GM18505 (cell line): Measurements from ENCODE around the gene OR10D3.
"Not testable (repeated sequence)": the region's sequence is repeated elsewhere in the genome, so short reads cannot be mapped to it uniquely, and the experiment has no call there.

Experiments used
- ATAC-seq: cut with Tn5 transposase; IDR thresholded peaks from one replicate; pipeline ENCODE4 v1.9.1; 2021; ENCODE audit not compliant: unreplicated experiment
- POLR2A ChIP-seq: IDR thresholded peaks from 4 replicates; pipeline ENCODE4 v1.6.1; 2011; ENCODE audit warnings: borderline replicate concordance; ENCODE audit not compliant: insufficient read depth, insufficient read length; ENCODE audit errors: extremely low read depth

The OR10D3 gene, protein sequence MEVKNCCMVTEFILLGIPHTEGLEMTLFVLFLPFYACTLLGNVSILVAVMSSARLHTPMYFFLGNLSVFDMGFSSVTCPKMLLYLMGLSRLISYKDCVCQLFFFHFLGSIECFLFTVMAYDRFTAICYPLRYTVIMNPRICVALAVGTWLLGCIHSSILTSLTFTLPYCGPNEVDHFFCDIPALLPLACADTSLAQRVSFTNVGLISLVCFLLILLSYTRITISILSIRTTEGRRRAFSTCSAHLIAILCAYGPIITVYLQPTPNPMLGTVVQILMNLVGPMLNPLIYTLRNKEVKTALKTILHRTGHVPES

DNA sequence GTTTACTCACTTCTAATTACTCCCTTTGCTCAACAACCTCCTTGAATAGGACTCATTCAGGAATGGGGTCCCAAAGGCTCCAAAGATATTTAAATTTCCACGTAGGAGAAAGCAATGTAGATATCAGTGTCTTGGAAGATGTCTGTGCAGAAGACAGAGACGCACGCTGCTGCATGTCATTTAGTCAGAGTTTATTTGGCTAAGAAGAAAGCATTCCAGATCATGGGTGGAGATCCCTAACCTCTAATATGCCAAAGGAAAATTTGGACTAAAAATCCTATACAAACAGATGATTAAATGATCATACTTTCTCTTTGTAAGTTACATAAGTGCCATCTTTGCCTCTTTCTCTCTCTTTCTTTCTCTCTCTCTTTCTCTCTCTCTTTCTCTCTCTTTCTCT, at the start of gene OR10D3:
TSS of gene OR10D3 (plus strand) at position 278 of the 400 bp plus-strand sequence. CDS start 1,925 bp downstream, outside the sequence.
- TF ChIP-seq POLR2A = no peak
- no peak for ATAC-seq

DNA sequence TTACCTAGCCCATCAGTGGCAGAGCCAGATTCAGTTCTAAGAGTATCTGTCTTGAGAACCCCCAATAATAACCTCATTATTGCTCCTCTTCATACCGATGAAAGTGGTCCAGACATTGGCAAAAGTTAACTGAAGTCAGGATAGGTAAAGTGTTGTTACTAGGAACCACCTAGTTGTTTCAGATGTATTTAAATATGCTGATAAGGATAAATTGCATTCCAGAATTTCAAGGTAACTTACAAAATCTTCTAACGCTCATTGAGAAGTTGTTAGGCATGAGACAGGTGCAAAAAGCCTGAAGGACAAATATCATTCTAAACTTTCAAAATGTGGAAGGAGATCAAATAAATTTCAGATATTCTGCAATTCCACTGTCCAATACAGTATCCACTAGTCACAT, 40.1 kb upstream of the OR10D3 start:
- ATAC-seq = no peak
- no peak for TF ChIP-seq POLR2A

DNA sequence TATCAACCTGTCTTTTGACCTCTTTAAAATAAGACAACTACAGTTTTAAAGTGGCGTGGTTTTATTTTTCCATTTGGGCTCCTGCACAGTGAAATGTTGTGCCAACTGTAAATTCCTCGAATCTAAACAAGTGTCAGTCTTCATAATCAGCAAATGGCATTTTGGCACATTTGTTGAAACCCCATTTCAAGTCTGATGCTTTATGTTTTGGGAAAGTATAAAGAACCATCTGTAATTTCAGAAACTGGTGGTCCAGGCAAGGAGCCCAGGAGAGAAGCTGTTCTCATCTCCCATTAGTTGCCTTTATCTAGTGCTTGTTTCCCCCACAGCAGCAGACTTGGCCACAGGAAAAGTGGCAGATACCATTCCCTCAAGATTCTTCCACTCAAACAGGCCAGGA, 35.2 kb upstream of the OR10D3 start:
- no peak for TF ChIP-seq POLR2A
- no peak for ATAC-seq

DNA sequence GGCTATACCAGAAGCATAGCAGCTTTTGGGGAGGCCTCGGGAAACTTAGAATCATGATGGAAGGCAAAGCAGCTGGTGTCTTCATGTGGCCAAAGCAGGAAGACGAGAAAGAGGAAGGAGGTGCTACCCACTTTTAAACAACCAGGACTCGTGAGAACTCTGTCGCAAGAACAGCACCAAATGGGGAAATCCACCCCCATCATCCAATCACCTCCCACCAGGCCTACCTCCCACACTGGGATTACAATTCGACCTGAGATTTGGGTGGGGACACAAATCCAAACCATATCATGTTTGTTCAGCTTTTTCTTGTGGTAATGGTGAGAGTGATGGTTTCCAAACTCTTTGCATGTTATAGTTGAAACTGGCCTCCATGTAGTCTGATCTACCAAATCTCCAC, 32.5 kb upstream of the OR10D3 start:
- no peak for TF ChIP-seq POLR2A
- ATAC-seq = no peak

DNA sequence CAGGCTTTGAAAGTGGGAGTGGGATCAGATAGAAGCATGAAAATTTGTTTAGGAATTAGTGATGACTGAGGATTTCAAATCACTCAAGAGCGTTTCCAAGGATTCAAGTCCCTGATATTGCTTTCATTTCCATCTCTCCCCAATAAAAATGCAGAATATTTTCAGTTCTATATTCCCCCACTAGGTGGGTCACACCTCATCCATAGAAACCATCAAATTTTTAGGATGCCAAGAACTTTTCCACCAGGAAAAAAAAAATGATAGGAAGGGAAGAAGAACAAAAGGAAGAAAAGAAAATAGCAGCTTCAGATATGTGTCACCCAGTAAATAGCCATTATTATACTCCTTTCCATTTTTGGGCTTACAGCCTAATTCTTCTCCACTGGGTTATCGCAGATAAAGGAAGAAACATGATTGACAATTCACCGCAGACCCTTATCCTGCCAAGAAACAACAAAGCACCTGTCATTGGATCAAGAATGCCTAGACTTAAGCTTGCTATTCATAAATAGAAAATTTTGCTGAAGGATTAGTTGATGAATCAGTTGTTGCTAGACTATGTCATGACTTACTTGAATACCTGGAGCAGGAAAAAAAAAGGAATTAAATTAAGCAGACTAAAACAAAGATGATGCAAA, 30.3 kb upstream of the OR10D3 start:
- no peak for TF ChIP-seq POLR2A
- ATAC-seq = no peak

DNA sequence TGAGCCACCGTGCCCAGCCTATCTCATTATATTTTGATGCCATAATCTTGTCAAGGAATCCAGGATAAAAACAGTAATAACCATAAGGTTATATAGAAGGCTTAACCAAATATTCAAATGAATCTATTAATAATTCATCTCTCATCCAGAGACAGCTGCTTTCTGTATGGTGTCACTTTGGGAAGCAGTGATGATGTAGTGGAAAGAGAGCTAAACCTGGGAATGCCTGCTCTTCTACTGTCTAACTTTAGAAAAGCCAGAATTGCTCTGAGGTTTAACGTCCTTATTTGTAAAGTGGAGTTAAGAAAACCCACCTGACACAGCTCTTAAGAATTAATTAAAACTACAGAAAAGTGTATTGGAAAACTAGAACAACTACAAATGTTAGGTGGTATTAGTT, 29.3 kb upstream of the OR10D3 start:
- ATAC-seq = no peak
- TF ChIP-seq POLR2A = no peak

DNA sequence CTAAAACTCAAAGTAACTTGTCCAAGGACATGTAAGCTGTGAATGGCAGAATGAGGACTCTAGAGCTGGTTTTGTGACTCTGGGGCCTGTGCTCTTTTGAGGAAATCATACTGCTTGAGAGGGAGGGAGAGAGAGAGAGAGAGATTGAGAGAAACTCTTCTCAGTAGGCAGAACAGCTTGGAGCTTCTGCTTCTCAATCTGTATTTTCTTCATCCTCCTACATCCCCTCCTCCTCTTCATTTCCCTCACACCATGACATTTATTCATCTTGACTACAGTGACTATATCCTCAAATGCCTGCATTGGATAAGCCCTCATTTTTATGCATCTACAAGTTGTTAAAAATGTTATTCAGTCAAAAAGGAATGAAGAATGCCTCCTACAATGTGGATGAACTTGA, 23.7 kb upstream of the OR10D3 start:
- ATAC-seq = no peak
- TF ChIP-seq POLR2A = no peak

DNA sequence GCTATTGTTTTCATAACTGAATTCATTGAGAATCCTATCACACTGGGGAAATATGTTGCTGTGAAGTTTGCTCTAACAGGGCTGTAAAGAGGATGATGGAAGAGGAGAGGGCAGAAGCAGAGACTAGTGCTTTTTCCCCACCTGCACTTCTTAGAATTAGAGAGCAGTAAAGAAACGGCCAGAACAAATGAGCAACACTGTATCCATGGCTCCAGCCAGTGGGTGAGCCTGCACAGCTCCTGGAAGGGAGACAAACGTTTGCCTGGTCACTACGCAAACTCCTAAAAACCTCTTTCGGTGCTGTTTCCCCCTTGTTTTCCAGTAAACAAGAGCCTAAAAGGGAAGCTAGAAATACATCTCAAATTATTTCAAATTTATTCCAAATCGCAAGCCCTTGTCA, 22.2 kb upstream of the OR10D3 start:
- ATAC-seq = no peak
- TF ChIP-seq POLR2A = no peak

DNA sequence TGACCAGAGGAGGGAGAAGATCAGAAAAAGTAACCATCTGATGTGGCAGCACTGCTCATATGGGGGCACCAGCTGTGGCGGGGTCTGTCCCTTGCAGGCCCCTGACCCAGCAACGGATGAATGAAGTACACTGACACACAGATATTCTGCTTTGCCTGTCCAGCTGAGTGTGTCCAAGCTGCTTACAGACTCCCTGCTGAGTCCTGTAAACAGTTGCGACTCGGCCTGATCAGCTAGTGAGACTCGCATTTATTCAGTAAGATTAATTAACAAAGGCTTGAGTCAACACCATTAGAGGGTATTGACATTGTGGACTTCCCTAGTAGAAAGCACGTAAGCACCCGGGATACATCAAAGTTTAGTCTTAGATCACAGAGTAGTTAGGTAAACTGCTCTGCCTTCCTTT, 15.3 kb upstream of the OR10D3 start:
- ATAC-seq = no peak
- TF ChIP-seq POLR2A = no peak

DNA sequence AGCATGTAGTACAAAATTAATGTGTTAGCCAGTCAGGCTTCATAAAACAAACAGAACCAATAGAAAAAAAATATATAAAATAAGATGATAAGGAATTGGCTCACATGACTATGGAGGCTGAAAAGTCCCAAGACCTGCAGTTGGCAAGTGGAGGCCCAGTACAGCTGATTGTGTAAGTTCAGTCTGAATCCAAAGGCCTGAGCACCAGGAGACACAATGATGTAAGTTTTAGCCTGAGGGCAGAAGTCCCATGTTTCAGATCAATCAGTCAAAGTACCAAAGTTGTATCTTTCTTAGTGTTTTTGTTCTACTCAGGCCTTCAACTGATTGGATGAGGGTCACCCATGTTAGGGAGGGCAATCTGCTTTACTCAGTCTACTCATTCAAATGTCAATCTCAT, 14.3 kb upstream of the OR10D3 start:
- no peak for TF ChIP-seq POLR2A
- no peak for ATAC-seq

DNA sequence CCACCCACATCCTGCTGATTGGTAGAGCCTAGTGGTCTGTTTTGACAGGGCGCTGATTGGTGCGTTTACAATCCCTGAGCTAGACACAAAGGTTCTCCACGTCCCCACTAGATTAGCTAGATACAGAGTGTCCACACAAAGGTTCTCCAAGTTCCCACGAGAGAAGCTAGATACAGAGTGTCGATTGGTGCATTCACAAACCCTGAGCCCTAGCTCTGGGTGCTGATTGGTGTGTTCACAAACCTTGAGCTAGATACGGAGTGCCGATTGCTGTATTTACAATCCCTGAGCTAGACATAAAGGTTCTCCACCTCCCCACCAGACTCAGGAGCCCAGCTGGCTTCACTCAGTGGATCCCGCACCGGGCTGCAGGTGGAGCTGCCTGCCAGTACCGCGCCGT, 12.8 kb upstream of the OR10D3 start:
- not testable (repeated sequence) for ATAC-seq

DNA sequence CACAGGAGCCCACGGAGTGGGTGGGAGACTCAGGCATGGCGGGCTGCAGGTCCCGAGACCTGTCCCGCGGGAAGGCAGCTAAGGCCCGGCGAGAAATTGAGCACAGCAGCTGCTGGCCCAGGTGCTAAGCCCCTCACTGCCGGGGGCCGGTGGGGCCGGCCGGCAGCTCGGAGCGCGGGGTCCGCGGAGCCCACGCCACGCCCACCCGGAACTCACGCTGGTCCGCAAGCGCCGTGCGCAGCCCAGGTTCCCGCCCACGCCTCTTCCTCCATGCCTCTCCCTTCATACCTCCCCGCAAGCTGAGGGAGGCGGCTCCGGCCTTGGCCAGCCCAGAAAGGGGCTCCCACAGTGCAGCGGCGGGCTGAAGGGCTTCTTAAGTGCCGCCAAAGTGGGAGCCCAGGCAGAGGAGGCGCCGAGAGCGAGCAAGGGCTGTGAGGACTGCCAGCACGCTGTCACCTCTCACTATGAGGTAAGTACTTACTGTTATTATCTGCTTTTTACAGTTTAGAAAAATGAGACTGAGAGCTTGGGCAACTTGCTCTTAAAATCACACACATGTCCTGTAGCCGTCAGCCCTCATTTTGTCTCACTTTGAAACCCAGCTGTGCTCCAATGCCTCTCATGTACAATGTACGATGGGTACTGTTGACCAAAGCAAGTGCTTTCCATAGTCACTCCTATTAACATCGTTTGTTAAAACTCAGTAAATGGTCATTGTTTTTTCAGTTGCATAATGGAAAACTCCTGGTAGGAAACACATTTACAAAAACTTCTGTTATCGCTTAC, 12.2 kb upstream of the OR10D3 start:
- no peak for ATAC-seq
- no peak for TF ChIP-seq POLR2A

DNA sequence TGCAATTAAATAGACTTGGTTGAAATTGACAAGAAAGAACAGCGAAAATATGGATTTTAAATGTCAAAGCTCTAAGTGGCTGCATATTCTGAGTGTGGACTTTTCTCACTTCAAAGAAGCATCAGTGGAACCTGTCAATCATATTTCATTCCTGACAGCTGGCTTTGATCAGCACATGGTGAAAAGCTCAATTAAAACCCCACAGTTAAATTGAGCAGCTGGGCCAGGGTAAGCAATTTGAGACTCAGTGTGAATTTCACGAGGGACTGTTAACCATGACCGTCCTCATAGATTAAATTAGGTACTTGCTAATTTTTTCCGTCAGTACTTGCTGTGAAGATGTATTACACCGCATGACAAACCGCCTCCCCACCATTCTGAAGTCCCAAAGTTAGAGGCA, 11.0 kb upstream of the OR10D3 start:
- no peak for ATAC-seq
- TF ChIP-seq POLR2A = no peak

DNA sequence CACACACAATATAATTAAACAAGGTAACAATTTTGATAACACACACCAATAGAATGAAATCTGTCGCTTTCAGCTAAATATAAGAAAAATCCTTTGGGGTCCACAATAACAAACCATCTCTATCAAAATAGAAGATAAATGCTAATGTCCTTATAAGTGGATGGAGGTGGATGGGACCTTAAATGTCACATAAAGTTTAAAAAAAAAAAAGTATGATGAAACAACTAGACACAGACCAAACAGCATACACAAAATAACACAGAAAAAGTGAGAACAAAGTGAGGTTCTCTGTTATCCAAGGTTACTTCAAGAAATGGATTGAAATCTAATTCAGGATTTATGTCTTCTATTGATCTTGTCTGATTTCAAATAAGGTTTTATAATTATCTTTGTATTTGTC, 10.5 kb upstream of the OR10D3 start:
- no peak for ATAC-seq
- TF ChIP-seq POLR2A = no peak
